SK-N-SH (cell line): Measurements from ENCODE around the gene ZPBP. TPM values are rescaled to one million over a fixed set of nuclear protein-coding genes. Genes with fewer than 3 reads are reported as not detected.

Experiments
- CTCF ChIA-PET: fragments of 300-600, 350-600 bp; formaldehyde crosslinking; extraction: SDS; loops from one replicate; lab custom pipeline; 2021; lab: Yijun Ruan, JAX
- POLR2A ChIA-PET: fragments of 350-600 bp; sonication (Branson Sonifier 250); formaldehyde crosslinking; extraction: SDS; loops from one replicate; lab custom pipeline; 2020; ENCODE audit warnings: antibody characterized with exemption, inconsistent platforms; lab: Yijun Ruan, JAX
- DNase-seq: peaks from one replicate; pipeline ENCODE4 v3.0.0; 2012
- H2AFZ ChIP-seq: fragments of 200-600 bp; sonication (generic); 2 replicates; pipeline ENCODE4 v1.8.1; 2016; ENCODE audit warnings: antibody characterized with exemption, mild to moderate bottlenecking, low read depth
- H3F3A ChIP-seq: fragments of 200-600 bp; sonication (generic); replicated peaks from 2 replicates; pipeline ENCODE3; 2016; ENCODE audit warnings: antibody characterized with exemption, mild to moderate bottlenecking; ENCODE audit not compliant: insufficient read depth
- H3K27ac ChIP-seq, 2 experiments: fragments of 200-500 bp in 1 of 2; fragments of 200-600 bp in 1 of 2; sonication (Bioruptor generic) in 1 of 2; sonication (generic), shearing (Covaris generic) in 1 of 2; 2 replicates each; pipeline versions ENCODE4 v1.5.1 to v1.6.1; 2014 to 2016; ENCODE audit warnings: low read depth in 2 of 2, inconsistent platforms in 1 of 2, low read length in 1 of 2, mild to moderate bottlenecking in 1 of 2, mixed read lengths in 1 of 2
- H3K27me3 ChIP-seq: fragments of 200-600 bp; sonication (generic), shearing (Covaris generic); 2 replicates; pipeline ENCODE4 v1.6.1; 2016; ENCODE audit warnings: mixed run types; ENCODE audit not compliant: insufficient read depth
- H3K36me3 ChIP-seq, 2 experiments: fragments of 200-500 bp in 1 of 2; fragments of 200-600 bp in 1 of 2; sonication (Bioruptor generic) in 1 of 2; sonication (generic) in 1 of 2; replicated peaks in 1 of 2; 2 replicates each; pipeline versions ENCODE3 to v1.5.1; 2014 to 2016; ENCODE audit warnings: low read length in 1 of 2, mild to moderate bottlenecking in 1 of 2; ENCODE audit not compliant: insufficient read depth in 2 of 2, control insufficient read depth in 1 of 2
- H3K4me1 ChIP-seq, 2 experiments: fragments of 200-500 bp in 1 of 2; fragments of 200-600 bp in 1 of 2; sonication (Bioruptor generic) in 1 of 2; sonication (generic), shearing (Covaris generic) in 1 of 2; 2 replicates each; pipeline versions ENCODE4 v1.5.1 to v1.6.1; 2014 to 2016; ENCODE audit warnings: low read depth in 1 of 2, low read length in 1 of 2, mixed run types in 1 of 2; ENCODE audit not compliant: insufficient read depth in 2 of 2, control insufficient read depth in 1 of 2
- H3K4me2 ChIP-seq: fragments of 200-600 bp; sonication (generic), shearing (Covaris generic); 2 replicates; pipeline ENCODE4 v1.6.1; 2017; ENCODE audit warnings: mixed run types
- H3K4me3 ChIP-seq, 2 experiments: fragments of 200-500 bp in 1 of 2; fragments of 200-600 bp in 1 of 2; sonication (Bioruptor generic) in 1 of 2; sonication (generic), shearing (Covaris generic) in 1 of 2; 2 replicates each; pipeline versions ENCODE4 v1.5.1 to v1.8.1; 2014 to 2016; ENCODE audit warnings: low read depth in 2 of 2, inconsistent platforms in 1 of 2, low read length in 1 of 2, mild to moderate bottlenecking in 1 of 2, mixed read lengths in 1 of 2, moderate library complexity in 1 of 2
- H3K79me2 ChIP-seq: fragments of 200-600 bp; sonication (generic); 2 replicates; pipeline ENCODE4 v1.8.1; 2017; ENCODE audit warnings: mild to moderate bottlenecking; ENCODE audit not compliant: insufficient read depth
- H3K9ac ChIP-seq: fragments of 200-600 bp; sonication (generic); 2 replicates; pipeline ENCODE4 v1.6.1; 2017; ENCODE audit warnings: mixed run types
- H3K9me2 ChIP-seq: fragments of 200-600 bp; sonication (generic); 2 replicates; pipeline ENCODE4 v1.6.1; 2017; ENCODE audit warnings: mixed run types
- H3K9me3 ChIP-seq: fragments of 200-600 bp; sonication (generic); 2 replicates; pipeline ENCODE4 v1.6.1; 2017; ENCODE audit warnings: mixed run types, mild to moderate bottlenecking, moderate library complexity
- H4K20me1 ChIP-seq: fragments of 200-600 bp; sonication (generic); 2 replicates; pipeline ENCODE4 v1.6.1; 2017; ENCODE audit warnings: mild to moderate bottlenecking, mixed run types; ENCODE audit not compliant: insufficient read depth
- CTCF ChIP-seq: fragments of 200-600 bp; sonication (generic); IDR thresholded peaks from 2 replicates; pipeline ENCODE4 v1.6.1; 2017; ENCODE audit warnings: antibody characterized with exemption, mild to moderate bottlenecking, moderate library complexity
- ELF1 ChIP-seq: IDR thresholded peaks from 2 replicates; pipeline ENCODE4 v1.4.0; 2012
- FOSL2 ChIP-seq: IDR thresholded peaks from 2 replicates; pipeline ENCODE4 v1.4.0; 2012; ENCODE audit warnings: low read depth, mild to moderate bottlenecking, moderate library complexity, borderline replicate concordance
- GATA2 ChIP-seq: sonication (generic); formaldehyde crosslinking; IDR thresholded peaks from 2 replicates; pipeline ENCODE4 v1.5.0; 2020; ENCODE audit warnings: mild to moderate bottlenecking, missing genetic modification reagents
- MAX ChIP-seq: IDR thresholded peaks from 2 replicates; pipeline ENCODE4 v1.4.0; 2012; ENCODE audit warnings: low read depth
- MXI1 ChIP-seq: IDR thresholded peaks from 2 replicates; pipeline ENCODE4 v1.6.1; 2012; ENCODE audit warnings: mild to moderate bottlenecking, low read depth, low read length, improper control_type of control experiment
- NRF1 ChIP-seq: IDR thresholded peaks from 2 replicates; pipeline ENCODE4 v1.6.1; 2012; ENCODE audit warnings: low read depth, mild to moderate bottlenecking, low read length
- RAD21 ChIP-seq: IDR thresholded peaks from 2 replicates; pipeline ENCODE4 v1.6.1; 2012; ENCODE audit warnings: mild to moderate bottlenecking, low read length
- REST ChIP-seq: IDR thresholded peaks from 2 replicates; pipeline ENCODE4 v1.6.1; 2012; ENCODE audit warnings: mild to moderate bottlenecking, low read depth, low read length, moderate library complexity
- RFX5 ChIP-seq: IDR thresholded peaks from 2 replicates; pipeline ENCODE4 v1.6.1; 2012; ENCODE audit warnings: mild to moderate bottlenecking, improper control_type of control experiment, low read length
- SMC3 ChIP-seq: IDR thresholded peaks from 2 replicates; pipeline ENCODE4 v1.6.1; 2012; ENCODE audit warnings: low read depth, low read length, improper control_type of control experiment
- YY1 ChIP-seq: IDR thresholded peaks from 2 replicates; pipeline ENCODE4 v1.4.0; 2012; ENCODE audit warnings: low read depth, mild to moderate bottlenecking
- WGBS: methylation state at CpG from one replicate; pipeline ENCODE4 v1.1.6; 2017; ENCODE audit warnings: low lambda C conversion rate; 5-methylcytosine and 5-hydroxymethylcytosine counted together
- polyA plus RNA-seq, 3 experiments: library from polyadenylated mRNA; depleted of rRNA; stranded (reverse); fragments of >200 nt; gene quantifications; 2 replicates each; pipeline ENCODE4 v1.2.3, GENCODE V29; 2012

The ZPBP gene
- polyA plus RNA-seq, 1 of the 3 experiments (the other 2 are of a cell fraction) = not detected

DNA sequence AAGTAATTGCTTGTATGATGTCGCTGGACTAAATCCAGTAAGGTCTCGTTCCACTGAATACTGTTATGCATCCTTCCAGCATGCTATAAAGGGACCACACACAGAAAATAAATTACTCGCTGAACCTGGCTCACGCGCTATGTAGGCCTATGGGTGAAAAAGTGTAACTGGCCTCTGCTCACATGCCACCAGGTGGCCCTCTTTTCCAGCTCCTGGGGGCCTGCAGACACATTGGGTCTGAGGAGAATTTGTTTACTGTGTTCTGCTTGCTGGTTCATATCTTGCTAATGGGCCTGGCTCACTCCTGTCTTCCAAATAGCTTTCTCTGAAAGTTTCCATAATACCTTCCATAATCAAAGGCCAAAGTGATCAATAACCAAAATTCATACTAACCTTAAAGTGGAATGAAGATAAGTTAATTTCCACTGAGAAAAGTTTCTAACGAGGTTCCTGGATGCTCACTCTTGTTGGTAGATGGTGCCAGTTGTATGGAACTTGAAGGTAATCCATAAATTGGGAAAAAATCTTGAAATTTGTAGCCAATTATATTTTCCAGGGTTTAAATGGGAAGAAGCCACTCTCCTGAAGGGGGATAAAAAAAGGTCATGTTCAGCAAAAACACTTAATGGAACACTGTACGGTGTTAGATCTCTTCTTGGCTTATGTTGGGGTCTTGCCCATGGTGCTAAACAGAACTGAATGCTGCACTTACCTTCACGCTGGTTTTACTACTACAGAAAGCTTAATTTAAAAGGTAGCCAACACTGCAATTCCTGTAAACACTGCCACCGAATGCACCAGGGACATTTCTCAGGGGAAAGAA, 27.0 kb upstream of the ZPBP start:
- Histone ChIP-seq H3K27ac (no peak overlapping the region), H3K79me2 (no peaks in the 10 kb centered on the region), H3K4me3 (no peak overlapping the region; a peak in 1 of 4 replicates), H3K9ac (no peak overlapping the region), H4K20me1 (no peaks in the 10 kb centered on the region), H2AFZ (no peak overlapping the region), H3K9me2 (no peaks in the 10 kb centered on the region), H3K4me1 (no peaks in the 10 kb centered on the region), H3K9me3 (no peaks in the 10 kb centered on the region), H3F3A (no peaks in the 10 kb centered on the region), H3K36me3 (no peaks in the 10 kb centered on the region), H3K4me2 (no peak overlapping the region), H3K27me3 (no peaks in the 10 kb centered on the region)
- TF ChIP-seq ELF1 (no peak), SMC3 (peak; percentile 16; the same call in 1 of the 2 replicates), CTCF (peak; percentile 47), YY1 (no peak), FOSL2 (no peak), RAD21 (peak; percentile 40), RFX5 (no peak), MAX (no peak)
- DNase-seq = peak; percentile 13
- 27% methylated on average over 9 of the region's 9 CpGs for WGBS
- POLR2A ChIA-PET = no interaction called here
- CTCF ChIA-PET = interaction anchor here (0.7 to 2.5 kb wide), 6 partner anchors 26 to 559 kb away, joined by 3 to 10 read pairs (median 6); partner anchors contain the start of gene ZPBP

DNA sequence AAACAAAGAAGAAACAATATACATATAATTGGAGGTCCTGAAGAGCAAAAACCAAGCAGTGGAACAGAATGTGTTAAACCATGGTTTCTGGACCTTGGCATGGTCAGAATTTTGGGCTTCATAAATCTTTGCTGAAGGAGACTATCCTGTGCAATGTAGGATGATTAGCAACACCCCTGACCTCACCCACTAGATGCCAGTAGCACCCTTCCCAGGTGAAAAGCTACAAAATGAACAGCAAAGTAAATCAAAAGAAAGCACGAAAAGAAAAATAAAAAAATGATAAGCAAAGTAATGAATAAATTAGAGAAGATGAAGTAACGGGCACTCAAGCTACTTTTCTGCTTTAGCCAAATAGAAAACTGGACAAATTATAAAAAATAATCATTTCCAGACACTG, 19.2 kb upstream of the ZPBP start:
- H3K4me2 ChIP-seq = no peak overlapping the region
- 2% methylated on average over 2 of the region's 2 CpGs for WGBS
- POLR2A ChIA-PET = no interaction called here
- no peaks in the 10 kb centered on the region for H3K9me2 ChIP-seq
- H3K4me3 ChIP-seq = no peak overlapping the region
- H3K79me2 ChIP-seq = no peaks in the 10 kb centered on the region
- TF ChIP-seq ELF1 = no peak
- no peak for TF ChIP-seq RFX5
- TF ChIP-seq GATA2 (CRISPR knock-in tag) = no peak
- no peak for TF ChIP-seq REST
- TF ChIP-seq RAD21 = no peak
- TF ChIP-seq MXI1 = no peak
- no peak for TF ChIP-seq NRF1
- no peaks in the 10 kb centered on the region for H4K20me1 ChIP-seq
- peak overlapping the region; percentile 39; the same call in 1 of the 2 replicates for H2AFZ ChIP-seq
- no peaks in the 10 kb centered on the region for H3F3A ChIP-seq
- H3K27me3 ChIP-seq = no peaks in the 10 kb centered on the region
- DNase-seq = no peak
- H3K9ac ChIP-seq = no peak overlapping the region
- no peak overlapping the region for H3K27ac ChIP-seq
- no peaks in the 10 kb centered on the region for H3K36me3 ChIP-seq
- CTCF ChIA-PET = interaction anchor here (0.7 to 1.4 kb wide), 4 partner anchors 20 to 1051 kb away, joined by 3 to 7 read pairs (median 4); partner anchors contain the start of gene ZPBP
- H3K9me3 ChIP-seq = peaks cover 10% of the 10 kb centered on the region; the same call in 1 of the 2 replicates
- no peaks in the 10 kb centered on the region for H3K4me1 ChIP-seq
